Right renal cortex interstitium (tissue), 3 donors: ENCODE measurements around the gene CGB2. TPM values are rescaled to one million over a fixed set of nuclear protein-coding genes. Genes with fewer than 3 reads are reported as not detected.
"Not testable (repeated sequence)": the region's sequence is repeated elsewhere in the genome, so short reads cannot be mapped to it uniquely, and the experiment has no call there.

Experiments used
- DNase-seq, 3 donors: peaks; one replicate each; pipeline ENCODE4 v3.0.0-alpha.2; 2013; ENCODE audit warnings: low read depth in 3 of 3, low spot score in 2 of 3
- polyA plus RNA-seq, 3 donors: library from polyadenylated mRNA; unstranded; fragments of 120-200 nt; gene quantifications; one replicate each; pipeline ENCODE4 v1.2.1, GENCODE V29; 2013; ENCODE audit not compliant: insufficient read length in 3 of 3

Gene CGB2
- polyA plus RNA-seq, 3 donors: not detected

DNA sequence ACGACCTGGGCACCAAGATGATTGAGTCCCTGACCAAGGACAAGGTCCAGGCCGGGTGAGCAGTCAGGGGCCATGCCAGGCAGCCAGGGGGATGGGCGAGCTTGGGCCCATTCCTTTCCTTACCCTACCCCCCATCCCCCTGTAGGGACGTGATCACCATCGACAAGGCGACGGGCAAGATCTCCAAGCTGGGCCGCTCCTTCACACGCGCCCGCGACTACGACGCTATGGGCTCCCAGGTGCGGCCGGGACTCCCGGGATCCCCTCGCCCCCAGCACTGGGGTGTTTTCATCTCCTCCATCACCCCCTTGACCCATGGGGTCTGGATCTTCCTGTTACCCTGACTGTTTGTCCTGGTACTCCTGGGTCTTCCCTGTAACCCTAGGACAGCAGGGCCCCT lies 21.9 kb upstream of the CGB2 start:
- no peak for DNase-seq

DNA sequence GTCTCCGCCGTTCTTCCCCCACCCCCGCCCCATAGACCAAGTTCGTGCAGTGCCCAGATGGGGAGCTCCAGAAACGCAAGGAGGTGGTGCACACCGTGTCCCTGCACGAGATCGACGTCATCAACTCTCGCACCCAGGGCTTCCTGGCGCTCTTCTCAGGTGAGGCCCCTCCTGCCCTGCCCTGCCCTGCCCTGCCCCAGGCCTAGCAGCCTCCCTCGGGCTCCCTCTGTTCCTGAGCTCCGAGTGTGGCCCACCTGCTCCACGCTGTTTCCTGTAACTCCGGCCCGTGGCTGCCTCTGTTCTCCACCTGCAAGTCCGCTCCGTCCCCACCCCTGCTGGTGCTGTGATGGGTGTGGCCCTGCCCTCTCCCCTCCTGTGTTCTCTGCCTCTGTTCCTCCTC lies 21.2 kb upstream of the CGB2 start:
- DNase-seq: no peak

DNA sequence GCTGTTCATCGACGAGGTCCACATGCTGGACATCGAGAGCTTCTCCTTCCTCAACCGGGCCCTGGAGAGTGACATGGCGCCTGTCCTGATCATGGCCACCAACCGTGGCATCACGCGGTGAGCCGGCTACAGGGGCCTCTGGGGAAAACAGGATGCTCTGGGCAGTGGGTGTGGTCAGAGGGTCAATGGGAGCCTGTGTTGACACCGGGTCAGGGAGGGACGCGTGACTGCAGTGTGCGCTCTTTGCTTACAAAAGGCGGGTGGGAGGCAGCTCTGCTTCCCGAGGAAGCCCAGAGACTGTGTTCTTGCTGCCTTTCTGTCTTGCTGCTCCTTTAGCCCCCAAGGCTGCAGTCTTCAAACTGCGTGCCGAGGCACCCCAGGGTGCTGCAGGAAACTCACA lies 20.5 kb upstream of the CGB2 start:
- DNase-seq: no peak

DNA sequence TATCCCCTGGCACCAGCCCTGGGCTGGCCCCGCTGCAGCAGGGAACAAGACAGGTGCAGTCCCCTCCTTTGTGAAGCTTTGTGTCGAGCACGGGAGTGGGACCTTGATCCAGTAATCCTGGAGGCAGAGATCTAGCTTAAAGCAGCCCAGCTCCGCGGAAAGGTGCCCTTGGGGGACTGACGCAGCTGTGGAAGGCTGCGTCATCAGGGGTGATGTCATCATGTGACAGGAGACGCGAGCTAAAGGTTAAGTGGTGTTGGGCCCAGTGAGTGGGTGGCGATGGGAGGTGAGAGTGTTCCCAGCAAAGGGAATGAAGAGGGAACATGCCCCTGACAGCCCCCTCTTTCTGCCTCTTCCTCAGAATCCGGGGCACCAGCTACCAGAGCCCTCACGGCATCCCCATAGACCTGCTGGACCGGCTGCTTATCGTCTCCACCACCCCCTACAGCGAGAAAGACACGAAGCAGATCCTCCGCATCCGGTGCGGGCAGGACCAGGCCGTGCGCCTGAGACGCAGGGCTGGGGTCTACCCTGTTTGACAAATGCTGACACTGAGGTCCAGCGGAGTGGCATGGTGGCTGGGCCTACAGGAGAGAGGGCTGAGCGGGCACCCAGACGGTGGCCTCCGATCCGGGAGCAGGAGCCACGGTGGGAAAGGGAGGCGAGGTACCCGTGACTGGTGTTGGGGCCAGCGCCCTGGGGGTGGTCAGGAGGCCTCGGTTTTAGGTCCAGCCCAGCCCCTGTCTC lies 17.4 kb upstream of the CGB2 start:
- DNase-seq: no peak

DNA sequence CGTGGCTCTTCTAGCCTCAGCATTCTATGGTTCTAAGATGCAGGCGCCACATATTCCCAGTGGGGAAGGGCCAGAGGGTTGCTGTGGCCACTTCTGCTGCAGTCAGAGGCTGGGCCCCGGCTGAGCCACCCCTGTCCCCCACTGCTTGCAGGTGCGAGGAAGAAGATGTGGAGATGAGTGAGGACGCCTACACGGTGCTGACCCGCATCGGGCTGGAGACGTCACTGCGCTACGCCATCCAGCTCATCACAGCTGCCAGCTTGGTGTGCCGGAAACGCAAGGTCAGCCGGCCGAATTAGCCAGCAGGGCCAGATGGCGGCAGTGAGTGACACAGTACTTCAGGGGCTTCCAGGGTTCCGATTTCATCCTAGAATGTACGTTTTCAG lies 16.8 kb upstream of the CGB2 start:
- DNase-seq: no peak

DNA sequence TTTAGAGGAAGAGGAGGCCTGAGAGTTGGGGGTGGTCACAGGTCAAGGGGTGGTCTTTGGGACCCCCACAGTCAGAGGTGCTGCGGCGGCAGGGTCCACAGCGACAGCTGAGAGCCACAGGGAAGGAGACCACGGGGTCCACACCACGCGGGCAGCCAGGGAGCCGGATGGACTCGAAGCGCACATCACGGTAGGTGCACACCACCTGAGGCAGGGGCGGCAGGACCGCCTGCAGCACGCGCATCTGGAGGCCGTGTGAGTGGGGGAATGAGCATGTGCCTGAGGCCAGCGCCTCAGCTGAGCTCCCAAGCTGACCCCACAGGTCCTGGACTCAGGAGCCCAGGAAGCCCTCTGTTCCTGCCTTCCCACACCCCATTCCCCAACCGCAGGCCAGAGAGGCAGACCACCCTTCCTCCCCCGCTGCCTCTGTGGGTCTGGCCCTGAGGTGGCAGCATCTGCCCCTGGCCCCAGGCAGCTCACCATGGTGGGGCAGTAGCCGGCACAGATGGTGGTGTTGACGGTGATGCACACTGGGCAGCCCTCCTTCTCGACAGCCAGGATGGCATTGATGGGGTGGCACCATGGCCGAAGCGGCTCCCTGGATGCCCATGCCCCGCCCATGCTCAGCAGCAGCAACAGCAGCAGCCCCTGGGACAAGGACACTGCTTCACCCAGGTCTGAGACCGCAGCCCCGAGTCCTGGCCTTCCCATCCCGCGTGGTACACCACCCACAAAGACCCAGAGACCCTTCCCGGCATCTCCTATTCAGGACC lies 15.4 kb upstream of the CGB2 start:
- DNase-seq: no peak

DNA sequence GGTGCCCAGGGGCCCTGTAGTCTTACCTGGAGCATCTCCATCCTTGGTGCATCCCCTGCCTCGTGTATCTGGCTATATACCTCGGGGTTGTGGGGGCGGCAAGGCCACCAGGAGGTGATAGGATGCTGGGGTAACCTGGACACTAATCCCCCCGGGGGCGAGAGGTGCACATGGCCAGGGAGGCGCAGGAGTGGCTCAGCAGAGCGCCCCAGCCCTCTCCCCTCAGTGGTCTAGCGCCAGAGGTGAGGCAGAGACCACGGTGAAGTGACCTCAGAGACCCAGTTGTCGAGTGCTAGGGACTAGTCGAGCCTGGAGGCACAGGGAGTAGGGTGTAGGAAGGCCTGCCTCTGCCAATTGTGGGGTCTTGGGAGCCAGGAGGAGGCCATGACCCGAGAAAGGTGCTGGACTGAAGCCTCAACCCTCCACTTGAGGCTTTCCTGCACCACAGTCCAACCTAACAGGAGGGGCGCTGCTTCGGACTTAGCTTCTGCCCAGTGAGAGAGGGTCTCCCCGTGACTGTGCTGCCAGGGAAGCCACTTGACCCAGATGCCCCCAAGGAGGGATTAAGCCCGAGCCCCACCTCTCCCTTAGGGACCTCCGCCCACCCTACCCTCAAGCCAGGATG lies 14.5 kb upstream of the CGB2 start, which contains the start of gene LHB:
TSS of gene LHB (minus strand) at position 51 of the 625 bp plus-strand sequence. CDS start at position 41, 10 bp downstream.
- no peak for DNase-seq

DNA sequence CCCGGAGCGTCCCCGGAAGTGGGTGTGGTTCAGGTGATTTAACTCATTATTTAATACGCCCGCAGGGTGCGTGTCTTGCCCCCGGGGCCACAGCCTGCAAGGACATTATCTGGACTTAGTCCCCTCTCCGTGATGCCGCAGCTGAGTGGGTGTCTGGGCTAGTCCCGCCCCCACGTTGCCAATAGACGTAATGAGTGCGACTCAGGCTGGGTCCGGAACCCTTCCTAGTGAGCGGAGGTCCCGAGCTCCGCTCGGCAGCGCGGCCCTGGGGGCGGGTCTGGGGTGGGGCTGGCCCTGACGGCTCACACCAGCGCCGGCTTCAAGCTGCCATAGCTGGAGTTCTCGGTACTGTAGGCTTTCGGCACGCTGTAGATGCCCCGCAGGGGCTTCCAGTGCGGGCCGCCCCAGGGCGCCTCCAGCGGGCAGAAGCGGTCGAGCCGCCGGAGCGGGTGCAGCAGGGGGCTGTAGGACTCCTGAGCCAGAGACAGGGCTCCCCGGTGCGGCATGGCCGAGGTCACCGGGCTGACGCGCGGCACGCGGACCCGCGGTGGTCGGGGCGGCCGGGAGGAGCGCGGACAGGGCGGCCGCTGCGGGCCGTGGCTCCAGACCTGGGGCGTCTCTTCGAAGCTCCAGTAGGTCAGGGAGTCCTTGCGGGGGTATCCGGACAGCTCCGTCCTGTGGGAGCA lies 13.9 kb upstream of the CGB2 start:
- no peak for DNase-seq

DNA sequence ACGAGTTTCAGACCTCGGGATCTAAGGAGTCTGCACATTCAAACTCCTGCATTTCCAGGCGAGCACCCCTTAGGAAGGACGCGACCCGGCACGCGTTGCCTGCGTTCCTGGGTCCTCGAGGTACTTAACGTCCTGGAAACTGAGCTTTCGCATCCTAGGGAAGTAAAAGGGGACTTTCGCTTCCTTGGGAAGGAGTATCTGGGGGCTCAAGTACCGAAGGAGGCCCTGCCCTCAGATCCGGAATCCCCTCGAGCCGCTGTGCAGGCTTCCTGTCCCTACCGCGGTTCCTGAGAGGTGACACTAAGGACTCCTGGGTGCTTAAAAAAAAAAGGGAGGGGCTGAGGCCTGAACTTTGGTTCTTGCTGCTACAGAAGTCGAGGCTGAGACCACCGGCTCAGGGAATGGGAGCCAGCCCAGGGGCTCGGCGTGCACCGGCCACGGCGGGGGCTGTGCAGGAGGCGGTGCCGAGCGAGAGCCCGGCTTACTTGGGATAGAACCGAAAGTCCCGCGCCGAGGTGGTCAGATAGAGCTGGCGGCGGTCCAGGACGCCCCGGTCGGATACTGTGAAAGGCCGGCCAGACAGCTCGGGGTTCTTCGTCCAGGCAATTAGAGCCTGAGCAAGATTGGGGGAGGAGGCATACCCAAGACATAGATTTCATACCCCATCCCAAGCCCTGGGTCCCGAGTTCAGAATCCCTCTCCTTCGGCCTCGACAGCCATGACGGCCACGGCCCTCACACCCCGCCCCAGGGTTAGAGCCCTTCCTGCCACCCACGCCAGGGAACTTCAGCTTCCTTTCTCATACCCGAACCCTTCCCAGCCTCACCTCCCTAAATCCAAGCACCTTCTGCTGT lies 13.1 kb upstream of the CGB2 start:
- DNase-seq: not testable (repeated sequence)

DNA sequence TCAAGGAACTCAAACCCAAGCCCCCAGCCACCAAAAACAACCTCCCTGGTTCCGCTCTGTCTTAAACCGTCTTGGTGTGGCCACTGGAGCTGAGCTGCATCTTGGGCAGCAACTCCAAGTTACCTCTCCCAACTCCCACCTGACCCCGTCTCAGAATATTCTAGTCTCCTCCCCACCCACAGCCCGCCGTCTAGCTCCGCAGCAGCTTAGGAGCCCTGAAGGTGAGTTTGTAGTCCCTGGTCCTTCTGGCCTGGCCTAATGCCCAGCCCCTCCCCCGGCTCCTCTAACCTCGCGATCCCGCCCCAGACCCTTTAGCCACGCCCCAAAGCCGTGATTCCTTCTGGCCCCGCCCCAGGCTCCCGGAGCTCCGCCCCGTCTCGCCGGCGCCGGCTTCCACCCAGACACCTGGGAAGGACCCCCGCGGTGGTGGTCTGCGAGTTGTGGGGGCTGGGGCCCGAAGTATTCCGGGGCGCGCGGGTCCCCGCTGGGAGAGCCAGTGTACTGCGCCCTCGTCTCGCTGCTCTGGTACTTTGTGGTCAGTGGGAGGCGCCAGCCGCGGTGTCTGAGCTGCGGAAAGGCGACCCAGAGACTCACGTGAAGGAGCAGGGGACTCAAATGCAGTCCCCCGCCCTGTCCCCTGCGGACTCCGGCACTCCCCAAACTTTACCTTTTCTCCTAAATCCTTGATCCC lies 12.3 kb upstream of the CGB2 start:
- DNase-seq: no peak

DNA sequence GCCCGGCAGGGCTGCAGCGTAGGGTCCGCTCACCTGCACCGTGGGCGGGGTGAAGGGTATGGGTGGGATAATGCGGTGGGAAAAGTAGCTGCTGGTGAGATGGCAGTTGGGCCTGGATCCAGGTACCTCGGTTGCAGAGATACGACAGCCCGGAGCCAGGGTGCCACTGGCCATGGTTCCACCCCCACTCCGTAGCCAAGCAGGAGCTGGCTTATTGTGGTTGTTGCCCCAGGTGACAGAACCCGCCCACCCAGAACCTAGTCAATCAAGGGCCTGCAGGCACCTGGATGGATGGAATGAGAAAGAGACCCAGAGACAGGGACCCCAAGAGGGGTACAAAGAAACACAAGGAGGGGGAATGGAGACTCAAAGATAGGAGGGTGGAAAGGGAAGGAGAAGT lies 11.3 kb upstream of the CGB2 start:
- DNase-seq: no peak

DNA sequence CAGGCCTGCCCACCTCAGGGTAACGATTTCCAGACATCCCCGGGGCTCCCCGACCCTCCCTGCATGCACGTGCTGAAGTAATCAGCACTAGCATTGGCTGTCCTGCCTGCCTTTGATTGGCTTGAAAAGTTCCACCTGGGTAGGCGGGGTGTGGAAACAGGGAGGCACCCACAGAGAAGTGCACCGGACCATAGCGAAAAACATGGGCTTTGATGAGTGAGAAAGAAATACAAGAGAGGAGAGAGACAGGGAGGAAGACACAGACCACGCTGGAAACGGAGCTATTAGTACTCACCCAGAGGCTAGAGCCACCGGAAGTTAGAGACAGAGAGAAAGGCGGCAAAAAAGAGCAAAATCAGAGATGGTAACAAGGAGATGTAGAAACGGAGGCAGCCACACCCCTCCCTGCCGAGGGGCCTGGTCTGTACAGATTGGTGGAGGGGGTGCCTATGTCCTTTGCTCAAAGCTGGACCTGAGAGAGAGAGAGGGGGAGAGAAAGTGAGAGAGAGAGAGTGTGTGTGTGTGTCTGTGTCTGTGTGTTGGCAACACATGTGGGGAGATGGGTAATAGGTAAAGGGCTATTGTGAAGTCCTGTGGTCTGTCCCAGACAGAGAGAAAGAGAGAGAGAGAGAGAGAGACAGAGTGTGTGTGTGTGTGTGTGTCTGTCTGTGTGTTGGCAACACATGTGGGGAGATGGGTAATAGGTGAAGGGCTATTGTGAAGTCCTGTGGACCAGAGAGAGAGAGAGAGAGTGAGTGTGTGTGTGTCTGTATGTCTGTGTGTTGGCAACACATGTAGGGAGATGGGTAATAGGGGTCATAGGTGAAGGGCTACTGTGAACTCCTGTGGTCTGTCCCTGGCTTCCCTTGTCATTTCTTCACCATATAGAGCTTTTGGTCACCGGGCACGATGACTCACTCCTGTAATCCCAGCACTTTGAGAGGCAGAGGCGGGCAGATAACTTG lies 10.5 kb upstream of the CGB2 start:
- DNase-seq: no peak

DNA sequence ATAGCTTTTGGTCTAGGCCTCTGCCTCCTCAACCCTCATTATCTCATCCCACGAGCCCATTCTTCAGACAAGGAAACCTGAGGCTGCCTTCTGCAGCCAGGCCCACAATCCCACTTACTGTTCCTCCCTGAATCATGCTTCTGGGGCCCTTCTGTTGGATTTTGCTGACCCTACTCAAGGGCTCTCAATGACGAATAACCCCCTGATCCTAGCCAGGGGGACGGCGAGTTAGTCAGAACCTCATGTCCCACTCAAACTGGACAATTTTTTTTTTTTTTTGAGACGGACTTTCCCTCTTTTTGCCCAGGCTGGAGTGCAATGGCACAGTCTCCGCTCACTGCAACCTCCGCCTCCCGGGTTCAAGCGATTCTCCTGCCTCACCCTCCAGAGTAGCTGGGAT lies 9.6 kb upstream of the CGB2 start:
- DNase-seq: no peak

DNA sequence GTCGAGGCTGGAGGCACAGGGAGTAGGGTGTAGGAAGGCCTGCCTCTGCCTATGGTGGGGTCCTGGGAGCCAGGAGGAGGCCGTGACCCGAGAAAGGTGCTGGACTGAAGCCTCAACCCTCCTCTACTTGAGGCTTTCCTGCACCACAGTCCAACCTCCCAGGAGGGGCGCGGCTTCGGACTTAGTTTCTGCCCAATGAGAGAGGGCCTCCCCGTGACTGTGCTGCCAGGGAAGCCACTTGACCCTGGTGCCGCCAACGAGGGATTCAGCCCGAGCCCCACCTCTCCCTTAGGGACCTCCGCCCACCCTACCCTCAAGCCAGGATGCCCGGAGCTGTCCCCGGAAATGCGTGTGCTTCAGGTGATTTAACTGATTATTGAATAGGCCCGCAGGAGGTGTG lies 7.5 kb upstream of the CGB2 start, which contains the start of gene CGB3:
TSS of gene CGB3 (minus strand) at position 101 of the 400 bp plus-strand sequence. CDS start 362 bp downstream, outside the sequence.
- DNase-seq: not testable (repeated sequence)

DNA sequence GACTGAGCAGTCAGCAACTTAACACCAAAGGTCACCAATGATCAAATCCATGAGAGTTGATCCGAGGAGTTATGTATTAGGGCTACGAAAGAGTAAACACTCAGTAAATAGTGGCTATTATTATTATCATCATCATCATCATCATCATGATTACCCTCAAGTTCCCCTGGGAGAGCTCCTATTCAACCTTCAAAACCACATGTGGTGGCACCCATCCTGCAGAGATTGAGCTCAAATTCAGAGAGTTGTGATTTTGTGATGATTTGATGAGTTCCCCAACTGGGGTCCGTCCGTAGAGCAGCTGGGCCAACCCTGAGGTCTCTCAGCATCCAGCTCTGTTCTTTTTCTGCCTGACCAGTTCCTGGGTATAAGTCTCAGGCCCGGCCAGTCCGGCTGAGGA lies 6.6 kb upstream of the CGB2 start:
- not testable (repeated sequence) for DNase-seq

DNA sequence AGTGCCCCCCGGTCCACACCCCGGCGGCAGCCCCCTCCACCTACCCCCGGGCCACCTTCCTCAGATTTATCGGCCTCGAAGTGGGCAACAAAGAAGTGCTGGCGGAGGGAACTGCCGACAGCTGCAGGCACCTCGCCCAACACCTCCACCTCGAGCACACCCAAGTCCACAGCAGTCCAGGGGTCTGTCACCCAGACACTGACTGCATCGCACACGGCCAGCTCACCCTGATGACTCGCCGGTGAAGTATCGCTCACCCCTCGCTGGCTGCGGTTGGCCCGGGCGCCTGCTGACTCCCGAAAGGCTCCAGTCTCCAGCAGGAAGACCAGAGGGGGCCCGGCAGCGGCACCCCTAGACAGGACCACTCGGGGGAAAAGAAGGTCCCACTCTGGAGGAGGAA lies 6.1 kb upstream of the CGB2 start:
- not testable (repeated sequence) for DNase-seq

DNA sequence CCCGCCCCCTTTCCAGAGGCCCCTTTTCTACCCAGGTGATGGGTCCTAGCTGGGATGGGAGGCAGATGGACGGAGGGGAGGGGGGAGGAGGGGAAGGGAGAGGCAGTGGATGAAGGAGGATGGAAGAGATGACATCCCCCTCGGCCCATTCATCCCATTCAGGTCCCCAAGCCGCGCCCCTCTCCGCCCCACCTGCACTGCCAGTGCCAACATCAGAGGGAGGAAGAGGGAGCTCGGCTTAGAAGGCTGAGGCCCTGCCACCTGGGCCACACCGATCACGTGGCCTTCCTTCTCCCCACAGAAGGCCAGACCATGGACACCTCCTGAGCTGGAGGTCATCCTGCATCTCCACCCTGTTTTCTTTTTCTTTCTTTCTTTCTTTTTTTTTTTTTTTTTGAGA lies 3.0 kb upstream of the CGB2 start:
- not testable (repeated sequence) for DNase-seq

DNA sequence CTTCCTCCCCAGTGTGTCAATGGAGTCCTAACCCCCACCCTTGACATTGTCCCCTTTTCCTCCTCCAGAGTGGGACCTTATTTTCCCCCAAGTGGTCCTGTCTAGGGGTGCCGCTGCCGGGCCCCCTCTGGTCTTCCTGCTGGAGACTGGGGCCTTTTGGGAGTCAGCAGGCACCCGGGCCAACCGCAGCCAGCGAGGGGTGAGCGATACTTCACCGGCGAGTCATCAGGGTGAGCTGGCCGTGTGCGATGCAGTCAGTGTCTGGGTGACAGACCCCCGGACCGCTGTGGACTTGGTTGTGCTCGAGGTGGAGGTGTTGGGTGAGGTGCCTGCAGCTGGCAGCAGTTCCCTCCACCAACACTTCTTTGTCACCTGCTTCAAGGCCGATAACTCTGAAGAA lies 1.9 kb upstream of the CGB2 start:
- not testable (repeated sequence) for DNase-seq
